NCI-H146 treated with DMSO at 0.1 percent for 48 hours (cell line): Measurements from ENCODE around the gene IL6R.

Experiments used
- DNase-seq: peaks from one replicate; lab custom pipeline; 2025; ENCODE audit not compliant: unreplicated experiment; lab: John Stamatoyannopoulos, UW

Gene IL6R

DNA sequence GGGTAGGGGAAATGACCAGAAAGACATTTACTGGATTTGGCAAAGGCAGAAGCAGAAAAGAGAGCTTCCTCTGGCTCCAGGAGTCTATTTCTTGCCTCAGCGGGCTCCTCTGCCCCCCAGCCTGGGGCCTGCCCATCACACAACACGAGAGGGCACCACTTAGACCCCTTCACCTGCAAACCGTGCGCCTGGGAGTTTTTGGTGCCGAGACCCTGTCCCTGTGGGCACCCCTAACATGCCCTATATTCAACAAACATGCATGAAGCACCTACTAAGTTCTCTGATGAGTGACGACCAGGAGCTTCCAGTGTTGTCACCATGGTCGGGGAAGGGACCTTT is 18.8 kb downstream of the IL6R start:
- DNase-seq = no peak

DNA sequence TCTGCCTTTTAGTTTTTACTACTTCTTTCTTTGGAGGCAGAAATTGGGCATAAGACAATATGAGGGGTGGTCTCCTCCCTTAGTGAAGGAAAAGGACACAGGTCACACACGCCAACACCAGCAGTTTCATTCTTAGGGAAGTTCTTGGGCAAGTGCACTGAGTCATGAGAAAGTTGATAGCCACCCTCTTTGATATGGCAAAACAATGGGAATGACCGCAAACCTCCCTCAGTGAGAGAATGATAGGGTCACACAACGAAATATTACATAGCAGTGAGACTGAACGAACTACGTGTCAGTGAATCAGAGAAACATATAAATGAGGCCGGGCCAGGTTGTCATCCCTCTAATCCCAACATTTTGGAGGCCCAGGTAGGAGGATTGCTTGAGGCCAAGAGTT is 20.0 kb downstream of the IL6R start:
- DNase-seq = no peak

DNA sequence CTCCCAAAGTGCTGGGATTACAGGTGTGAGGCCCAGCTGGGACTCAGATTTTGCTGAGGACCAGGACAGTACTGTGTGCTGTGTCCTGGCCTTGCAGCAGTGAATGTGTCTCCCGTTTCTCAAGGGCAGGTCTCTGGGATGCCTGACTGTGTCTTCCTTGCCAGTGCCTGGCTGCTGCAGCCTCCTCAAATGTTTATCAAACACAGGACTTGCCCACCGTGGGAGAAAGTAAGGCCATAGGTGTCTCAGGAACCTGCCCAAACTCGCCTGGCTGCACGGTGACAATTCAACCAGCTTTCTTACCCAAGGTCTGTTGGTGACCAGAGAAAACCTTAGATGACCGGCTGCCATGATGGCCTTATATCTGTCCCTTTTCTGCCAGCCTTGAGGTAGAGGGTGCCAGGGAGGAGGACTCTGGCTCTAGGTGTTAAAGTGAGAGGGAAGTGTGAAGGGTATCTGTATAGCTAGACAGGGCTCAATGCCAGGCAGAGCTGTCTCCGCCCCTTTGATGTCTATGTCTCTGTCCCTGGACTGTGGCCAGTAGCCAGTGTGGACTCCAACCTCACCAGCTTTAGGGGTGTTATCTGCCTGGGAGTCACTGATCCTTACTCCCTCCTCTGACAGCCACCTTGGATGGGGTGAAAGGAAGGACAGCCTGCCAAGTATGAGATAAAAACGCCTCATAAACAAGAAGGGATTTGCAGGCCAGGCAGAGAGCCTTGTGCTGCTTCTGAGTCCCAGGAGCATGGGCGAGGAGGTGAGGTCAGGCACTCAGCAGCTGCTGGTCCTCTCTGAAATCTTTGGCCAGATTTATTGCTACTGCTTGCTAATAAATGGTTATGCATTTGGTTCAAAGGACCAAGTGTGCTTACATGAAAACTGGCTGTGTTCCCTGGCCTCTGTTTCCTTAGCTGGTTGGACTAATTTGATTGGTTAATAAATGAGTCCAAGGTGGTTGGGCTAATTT is 22.3 kb downstream of the IL6R start:
- DNase-seq = no peak

DNA sequence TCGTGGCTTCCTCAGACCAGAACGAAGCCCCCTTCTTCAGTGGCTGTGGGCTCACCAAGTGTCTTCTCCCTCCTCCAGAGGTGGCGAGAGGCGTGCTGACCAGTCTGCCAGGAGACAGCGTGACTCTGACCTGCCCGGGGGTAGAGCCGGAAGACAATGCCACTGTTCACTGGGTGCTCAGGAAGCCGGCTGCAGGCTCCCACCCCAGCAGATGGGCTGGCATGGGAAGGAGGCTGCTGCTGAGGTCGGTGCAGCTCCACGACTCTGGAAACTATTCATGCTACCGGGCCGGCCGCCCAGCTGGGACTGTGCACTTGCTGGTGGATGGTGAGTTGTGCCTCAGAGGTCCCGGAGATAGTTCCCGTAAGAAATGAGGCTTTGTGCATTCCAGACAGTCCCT is 24.0 kb downstream of the IL6R start:
- no peak for DNase-seq

DNA sequence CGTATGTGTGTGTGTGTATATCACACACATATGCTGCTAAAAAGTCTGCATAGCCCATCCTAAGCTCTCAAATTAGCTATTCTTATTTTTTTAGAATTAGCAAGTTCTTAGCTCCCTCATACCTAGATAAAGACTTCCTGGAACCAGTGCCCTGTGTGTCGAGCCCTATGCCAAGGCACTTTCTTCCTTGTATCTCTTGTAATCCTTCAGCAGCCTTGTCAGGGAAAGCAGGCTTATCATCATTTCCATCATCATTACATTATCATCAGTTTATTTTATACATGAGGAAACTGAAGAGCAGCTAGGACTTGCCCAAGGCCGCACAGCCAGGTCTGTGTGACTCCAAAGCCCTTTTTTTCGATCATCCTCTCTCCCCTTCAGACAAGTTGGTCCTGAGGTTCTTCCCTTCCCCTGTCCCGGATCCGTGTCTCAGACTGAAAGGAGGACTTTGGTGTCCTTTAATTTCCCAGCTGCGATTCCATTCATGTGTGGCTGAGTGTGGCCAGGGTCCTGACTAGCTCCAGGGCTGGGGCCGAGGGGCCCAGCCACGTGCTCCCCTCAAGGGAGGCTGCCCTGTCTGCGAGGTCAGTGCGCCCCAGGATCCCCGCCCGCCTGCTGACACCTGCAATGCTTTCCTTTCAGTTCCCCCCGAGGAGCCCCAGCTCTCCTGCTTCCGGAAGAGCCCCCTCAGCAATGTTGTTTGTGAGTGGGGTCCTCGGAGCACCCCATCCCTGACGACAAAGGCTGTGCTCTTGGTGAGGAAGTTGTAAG is 24.9 kb downstream of the IL6R start:
- DNase-seq = no peak

DNA sequence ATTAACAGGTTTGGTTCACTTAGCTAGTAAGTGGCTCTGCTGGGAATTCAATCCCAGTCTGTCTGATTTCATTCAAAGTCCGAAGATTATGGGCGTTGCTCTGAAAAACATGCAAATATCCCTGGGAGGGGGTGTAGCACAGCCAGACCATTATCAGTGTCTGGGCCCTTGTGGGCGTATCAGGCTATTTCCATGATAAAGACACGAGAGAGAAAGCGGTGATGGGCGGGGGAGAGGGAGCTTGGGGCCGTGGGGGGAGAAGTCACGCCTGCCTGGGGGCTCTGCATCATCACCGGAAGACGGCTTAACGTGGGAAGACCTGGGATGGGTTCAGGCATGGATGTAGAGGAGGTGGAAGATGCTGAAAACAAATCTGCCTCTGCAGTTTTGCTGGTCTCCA is 25.8 kb downstream of the IL6R start:
- DNase-seq = no peak

DNA sequence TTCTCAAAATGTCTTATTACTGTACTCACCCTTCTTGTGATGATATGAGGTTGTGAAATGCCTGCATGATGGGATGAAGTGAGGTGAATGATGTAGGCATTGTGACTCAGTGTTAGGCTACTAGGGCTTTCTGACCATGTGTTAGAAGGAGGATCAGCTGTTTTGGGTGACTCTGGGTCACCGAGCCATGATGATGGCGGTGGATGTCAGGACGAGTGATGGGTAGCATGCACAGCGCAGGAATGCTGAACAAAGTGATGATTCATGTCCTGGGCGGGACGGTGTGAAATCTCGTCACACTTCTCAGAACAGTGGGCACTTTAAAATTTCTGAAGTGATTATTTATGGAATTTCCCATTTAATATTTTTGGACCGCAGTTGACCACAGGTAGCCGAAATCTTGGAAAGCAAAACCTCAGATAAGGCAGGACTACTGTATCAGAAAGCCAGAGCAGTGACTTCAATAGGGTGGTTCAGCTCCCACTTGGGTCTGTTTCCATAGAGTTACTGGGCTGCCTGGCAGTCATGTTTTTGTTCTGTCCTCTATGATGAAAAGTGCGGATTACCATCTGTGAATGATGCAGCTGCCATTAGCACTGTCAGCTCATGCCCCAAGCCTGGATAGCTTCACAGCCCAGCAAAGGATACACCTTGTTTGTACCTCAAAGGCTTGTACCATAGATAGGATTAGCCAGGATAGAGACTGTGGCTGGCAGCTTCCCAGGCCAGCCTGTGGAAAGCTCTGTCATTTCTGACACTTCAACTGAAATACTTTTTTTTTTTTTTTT is 26.6 kb downstream of the IL6R start:
- DNase-seq = no peak

DNA sequence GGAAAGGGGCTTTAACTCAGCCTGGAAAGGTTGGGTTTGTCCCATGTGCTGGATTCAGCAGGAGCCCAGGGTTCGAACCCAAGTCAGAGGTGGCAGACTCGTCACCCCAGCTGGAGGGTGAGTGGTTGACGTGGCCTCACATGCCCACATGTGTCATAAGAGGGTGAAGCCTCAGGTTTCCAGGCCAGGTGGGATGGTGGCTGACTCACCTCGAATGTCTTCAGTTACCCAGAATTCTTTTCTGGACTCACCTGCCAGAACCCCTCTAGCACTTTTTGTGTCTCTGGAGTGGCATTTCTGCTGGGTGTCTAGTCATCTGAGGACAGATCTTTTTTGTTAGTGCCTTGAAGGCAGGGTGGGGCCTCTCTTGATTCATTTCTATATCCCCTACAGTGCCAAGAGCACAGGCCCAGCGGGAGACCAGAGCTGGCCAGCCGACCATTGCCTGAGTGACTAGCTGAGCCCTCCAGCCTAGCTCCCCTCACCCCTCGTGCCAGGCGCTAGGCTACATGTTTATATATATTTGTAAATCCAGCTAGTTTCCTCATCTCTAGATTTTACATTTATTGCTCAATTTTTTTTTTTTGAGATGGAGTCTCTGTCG is 28.1 kb downstream of the IL6R start:
- no peak for DNase-seq

DNA sequence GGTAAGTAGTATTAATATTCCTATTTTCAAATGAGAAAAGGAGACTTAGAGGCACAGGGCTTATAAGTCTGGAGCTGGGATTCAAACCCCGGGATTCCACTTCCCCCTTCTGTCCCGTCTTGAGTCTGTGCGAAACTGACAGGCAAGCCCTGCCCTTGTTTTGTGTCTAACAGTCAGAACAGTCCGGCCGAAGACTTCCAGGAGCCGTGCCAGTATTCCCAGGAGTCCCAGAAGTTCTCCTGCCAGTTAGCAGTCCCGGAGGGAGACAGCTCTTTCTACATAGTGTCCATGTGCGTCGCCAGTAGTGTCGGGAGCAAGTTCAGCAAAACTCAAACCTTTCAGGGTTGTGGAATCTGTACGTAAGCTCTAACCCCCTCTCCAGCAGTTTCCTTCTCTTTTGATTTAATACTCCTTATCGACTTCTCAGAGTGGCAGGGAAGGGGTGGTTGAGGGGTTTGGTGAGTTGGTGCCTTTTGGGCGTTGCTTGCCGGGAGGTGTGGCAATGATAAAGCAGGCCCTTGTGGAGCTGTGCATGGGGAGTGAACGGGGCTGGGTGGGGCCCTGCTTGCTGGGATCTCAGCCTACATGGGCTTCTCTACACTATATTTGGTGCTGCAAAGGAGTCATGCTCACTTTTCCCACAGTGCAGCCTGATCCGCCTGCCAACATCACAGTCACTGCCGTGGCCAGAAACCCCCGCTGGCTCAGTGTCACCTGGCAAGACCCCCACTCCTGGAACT is 29.4 kb downstream of the IL6R start:
- no peak for DNase-seq

DNA sequence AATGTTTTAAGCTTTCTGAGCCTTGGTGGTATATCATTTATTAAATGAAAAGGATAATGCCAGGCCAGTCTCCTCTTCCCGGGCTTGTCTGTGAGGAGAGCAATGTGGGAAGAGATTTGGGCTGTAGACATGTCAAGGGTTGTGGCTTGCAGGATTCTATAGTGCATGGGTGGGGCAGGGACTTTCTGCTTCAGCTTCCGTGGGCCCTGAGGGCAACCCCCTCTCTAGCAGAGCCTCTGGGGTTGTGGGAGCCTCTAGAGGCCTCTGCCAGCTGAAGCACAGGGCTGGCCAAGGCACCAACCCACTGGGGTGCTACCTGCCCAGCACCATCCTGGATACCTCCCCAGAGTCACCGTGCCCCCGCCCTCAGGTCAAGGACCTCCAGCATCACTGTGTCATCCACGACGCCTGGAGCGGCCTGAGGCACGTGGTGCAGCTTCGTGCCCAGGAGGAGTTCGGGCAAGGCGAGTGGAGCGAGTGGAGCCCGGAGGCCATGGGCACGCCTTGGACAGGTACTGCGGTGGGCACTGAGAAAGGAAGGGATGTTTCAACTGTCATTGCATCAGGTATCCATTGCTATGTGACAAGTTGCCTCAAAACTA is 30.6 kb downstream of the IL6R start:
- DNase-seq = no peak

DNA sequence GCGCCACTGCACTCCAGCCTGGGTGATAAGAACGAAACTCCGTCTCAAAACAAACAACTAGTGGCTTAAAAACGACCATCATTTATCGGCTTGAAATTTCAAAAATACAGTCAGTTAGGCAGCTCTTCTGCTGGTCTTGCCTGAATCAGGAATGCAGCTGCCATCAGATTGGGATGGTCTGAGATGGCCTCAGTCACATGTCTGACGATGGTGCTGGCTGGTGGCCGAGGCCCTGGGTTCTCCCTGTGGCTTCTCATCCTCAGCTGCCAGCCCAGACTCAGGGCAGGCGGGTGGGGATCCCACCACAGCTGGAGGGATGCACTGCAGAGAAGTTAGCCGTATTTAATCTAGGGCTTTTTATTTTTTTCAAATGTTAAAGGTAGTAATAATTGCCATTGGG is 31.3 kb downstream of the IL6R start:
- DNase-seq = no peak

DNA sequence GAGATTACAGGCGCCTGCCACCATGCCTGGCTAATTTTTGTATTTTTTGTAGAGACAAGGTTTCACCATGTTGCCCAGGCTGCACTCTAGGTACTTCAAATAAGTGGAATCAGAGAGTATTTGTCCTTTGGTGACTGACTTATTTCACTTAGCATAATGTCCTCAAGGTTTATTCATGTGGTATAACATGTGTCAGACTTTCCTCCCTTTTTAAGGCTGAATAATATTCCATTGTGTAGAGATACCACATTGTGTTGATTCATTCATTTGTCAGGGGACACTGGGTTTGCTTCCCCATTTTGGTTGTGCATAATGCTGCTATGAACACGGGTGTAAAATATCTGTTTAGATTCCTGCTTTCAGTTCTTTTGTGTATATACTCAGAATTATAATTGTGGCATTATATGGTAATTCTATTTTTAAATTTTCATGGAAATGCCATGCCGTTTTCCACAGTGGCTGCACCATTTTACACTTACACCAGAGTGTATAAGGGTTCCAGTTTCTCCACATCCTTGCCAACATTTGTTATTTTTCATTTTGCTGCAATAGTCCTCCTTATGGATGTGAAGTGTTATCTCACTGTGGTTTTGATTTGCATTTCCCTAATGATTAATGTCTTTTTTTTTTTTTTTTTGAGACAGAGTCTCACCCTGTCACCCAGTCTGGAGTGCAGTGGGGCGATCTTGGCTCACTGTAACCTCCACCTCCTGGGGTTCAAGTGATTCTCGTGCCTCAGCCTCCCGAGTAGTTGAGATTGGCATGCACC is 35.1 kb downstream of the IL6R start:
- DNase-seq = no peak

DNA sequence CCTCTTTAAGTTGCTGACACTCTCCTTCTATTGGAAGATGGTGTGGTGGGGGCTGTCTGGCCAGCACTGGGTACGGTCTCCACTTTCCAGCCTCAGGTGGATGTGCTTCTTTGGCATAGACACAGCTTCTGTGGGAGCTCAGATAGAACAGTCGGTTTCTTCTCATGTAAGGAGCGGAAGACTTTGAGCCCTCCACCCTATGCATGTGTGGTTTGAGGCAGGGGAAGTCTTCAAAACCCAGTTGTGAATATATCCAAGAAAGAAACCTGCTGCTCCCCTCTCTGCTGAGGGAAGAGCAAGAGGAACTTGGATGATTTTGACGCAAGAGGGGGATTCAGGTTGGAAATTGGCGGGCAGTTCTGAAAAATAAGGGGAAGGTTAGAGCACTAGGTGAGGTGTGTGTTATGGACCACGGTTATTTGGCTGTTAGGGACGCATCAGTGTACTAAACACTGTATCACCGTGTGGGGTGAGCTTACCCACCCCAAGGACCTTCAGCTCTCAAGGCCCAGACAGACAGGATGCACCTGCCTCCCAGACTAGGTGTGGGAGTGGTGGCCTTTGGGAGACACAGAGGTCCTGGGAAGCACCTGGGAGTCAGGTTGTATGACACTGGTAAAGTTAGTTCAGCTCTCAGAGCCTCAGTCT is 36.2 kb downstream of the IL6R start:
- no peak for DNase-seq

DNA sequence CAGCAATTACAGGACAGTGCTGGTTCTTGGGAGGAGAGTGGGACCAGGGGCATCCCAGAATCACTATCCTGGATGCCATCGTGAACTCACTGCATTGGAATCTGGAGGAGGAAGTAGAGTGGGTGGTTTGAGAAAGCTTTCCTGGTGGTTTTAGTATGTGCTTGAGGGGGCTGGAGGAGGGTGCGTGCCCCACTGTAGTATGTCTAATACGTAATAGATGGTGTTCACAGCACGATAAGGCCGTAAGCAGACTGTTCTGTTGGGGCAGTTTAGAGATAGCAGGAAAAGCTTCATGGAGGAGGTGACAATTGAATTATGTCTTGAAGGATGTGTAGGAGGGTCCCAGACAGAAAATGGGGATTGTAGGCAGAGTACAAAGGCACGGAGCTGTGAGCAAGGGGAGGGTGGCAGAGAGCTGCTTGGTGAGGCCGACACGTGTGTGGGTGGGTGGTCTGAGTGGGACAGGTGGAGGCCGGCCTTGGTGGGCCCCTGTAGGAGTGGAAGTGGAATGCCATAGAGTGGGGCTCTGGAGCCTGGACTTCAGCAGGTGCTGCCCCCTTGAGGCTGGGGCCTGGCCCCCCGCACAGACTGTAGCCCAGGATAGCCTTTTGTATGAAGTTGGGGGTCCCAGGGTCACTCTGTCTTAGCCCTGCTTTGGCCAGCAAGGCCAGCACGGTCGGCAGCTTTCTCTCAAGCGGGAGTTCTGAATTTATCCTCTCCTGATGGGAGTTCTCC is 37.0 kb downstream of the IL6R start:
- no peak for DNase-seq

DNA sequence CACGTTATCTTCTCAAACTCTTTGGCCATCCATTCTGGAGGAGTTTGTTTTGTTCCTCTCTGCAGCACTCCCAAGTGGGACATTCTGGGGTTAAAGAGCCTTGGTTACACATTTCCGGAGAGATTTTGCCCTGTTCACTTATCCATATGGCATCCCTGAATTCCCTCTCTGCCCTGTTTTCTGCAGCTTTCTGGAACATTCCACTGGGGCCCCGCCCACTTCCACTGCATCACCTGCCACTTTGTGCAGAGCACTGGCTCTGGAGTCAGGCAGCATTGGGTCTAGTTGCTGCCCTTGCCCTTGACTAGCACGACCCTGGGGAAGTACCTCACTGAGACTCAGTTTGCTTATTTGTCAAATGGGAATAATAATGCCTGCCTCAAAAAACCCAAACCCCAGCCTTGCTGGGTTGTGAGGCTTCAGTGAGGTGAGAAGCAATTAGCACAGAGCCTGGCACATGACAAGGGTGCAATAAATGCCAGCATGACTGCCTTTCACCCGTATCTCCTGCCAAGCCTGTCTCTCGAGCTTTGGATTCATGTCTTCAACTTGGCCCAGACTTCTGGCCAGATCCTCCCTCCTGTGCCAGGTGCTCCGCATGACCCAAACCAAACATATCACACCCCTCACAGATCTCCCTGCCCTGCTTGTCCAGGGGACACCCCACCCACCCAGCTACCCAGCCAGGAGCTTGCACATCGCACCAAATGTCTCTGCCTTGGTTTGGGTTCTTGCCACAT is 38.3 kb downstream of the IL6R start:
- no peak for DNase-seq

DNA sequence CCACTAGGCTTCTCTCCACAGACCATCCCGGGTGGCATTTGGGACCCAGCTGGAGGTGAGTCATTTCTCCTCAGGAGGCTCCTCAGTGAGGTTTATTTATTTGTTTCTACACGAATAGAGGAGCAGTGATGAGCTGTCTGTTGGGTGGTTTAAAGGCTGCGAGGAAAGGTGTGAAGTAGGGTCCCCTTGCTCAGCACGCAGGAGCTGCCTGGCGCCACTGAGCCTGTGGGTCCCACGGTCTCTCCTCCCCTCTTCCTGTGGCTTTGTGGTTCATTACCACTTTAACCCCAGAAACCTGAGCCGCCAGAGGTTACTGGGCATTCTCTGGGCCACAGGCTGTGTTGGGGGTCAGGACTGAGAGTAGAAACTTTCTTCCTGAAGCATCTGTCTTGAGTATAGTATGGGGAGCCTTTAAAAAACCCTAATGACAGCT is 39.9 kb downstream of the IL6R start:
- DNase-seq = no peak

DNA sequence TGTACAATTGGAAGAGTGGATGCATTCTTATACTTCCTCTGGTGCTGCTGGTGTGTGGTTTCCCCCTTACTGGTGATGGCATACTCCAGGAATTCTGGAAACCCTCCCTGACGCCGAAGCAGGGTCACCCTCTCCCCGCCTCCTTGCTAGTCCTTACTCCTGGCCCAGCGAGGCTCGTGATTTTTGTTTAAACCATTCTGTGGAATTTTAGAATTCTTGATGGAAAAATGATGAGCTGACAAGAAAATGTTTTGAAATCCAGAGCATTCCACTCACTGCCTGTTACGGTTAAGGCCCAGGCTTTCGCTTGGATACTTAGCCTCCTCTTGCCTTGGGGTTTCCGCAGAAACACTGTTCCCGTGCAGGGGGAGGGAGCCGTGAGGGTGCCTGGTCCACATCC is 41.1 kb downstream of the IL6R start:
- DNase-seq = no peak
